SU-DHL-6 (cell line): ENCODE results near the gene SLC22A13.

ENCODE experiments used
- EZH2phosphoT487 ChIP-seq: fragments of 200-600 bp; sonication (generic), shearing (Covaris generic); conservative IDR thresholded peaks from 2 replicates; pipeline ENCODE4 v1.6.1; 2018; ENCODE audit warnings: mild to moderate bottlenecking, antibody characterized with exemption, low read length, moderate library complexity, mixed read lengths
- TF ChIP-seq, protein P1 (sequence below): fragments of 200-600 bp; sonication (generic); IDR thresholded peaks from one replicate; pipeline ENCODE4 v1.5.1; 2017; ENCODE audit warnings: antibody characterized with exemption, mild to moderate bottlenecking, low read length, moderate library complexity; ENCODE audit not compliant: insufficient read depth, poor library complexity, severe bottlenecking

GRCh38 chr3:38313695-38314094, 48.1 kb downstream of the SLC22A13 start:
- TF ChIP-seq, protein P1, sequence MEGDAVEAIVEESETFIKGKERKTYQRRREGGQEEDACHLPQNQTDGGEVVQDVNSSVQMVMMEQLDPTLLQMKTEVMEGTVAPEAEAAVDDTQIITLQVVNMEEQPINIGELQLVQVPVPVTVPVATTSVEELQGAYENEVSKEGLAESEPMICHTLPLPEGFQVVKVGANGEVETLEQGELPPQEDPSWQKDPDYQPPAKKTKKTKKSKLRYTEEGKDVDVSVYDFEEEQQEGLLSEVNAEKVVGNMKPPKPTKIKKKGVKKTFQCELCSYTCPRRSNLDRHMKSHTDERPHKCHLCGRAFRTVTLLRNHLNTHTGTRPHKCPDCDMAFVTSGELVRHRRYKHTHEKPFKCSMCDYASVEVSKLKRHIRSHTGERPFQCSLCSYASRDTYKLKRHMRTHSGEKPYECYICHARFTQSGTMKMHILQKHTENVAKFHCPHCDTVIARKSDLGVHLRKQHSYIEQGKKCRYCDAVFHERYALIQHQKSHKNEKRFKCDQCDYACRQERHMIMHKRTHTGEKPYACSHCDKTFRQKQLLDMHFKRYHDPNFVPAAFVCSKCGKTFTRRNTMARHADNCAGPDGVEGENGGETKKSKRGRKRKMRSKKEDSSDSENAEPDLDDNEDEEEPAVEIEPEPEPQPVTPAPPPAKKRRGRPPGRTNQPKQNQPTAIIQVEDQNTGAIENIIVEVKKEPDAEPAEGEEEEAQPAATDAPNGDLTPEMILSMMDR: no peak
- TF ChIP-seq EZH2phosphoT487: no peak
